HEK293T (cell line): ENCODE data around the gene GRHL1.
"Not testable (repeated sequence)": the region's sequence is repeated elsewhere in the genome, so short reads cannot be mapped to it uniquely, and the experiment has no call there.

ENCODE experiments used
- CTCF ChIA-PET: fragments of 350-600 bp; formaldehyde crosslinking; extraction: SDS; loops from one replicate; lab custom pipeline; 2021; ENCODE audit warnings: antibody characterized with exemption, inconsistent platforms; lab: Yijun Ruan, JAX
- POLR2A ChIA-PET: fragments of 350-600 bp; formaldehyde crosslinking; extraction: SDS; loops from one replicate; lab custom pipeline; 2020; ENCODE audit warnings: antibody characterized with exemption, inconsistent platforms; lab: Yijun Ruan, JAX
- DNase-seq: peaks from one replicate; pipeline ENCODE4 v3.0.0; 2012; ENCODE audit warnings: mixed read lengths; ENCODE audit errors: extremely low spot score
- ARNT ChIP-seq: fragments of 450-650 bp; IDR thresholded peaks from 2 replicates; pipeline ENCODE4 v1.6.1; 2017; ENCODE audit warnings: mild to moderate bottlenecking
- BHLHE40 ChIP-seq: fragments of 450-650 bp; IDR thresholded peaks from 2 replicates; pipeline ENCODE4 v1.6.1; 2016; ENCODE audit warnings: mild to moderate bottlenecking, moderate library complexity, borderline replicate concordance
- CTBP1 ChIP-seq: fragments of 450-650 bp; IDR thresholded peaks from 2 replicates; pipeline ENCODE4 v1.6.1; 2016; ENCODE audit warnings: borderline replicate concordance
- ELF4 ChIP-seq: fragments of 450-650 bp; IDR thresholded peaks from 2 replicates; pipeline ENCODE4 v1.6.1; 2017; ENCODE audit warnings: antibody characterized with exemption
- FOXA1 ChIP-seq: fragments of 450-650 bp; IDR thresholded peaks from 2 replicates; pipeline ENCODE4 v1.6.1; 2016; ENCODE audit warnings: mild to moderate bottlenecking
- FOXK2 ChIP-seq: fragments of 450-650 bp; IDR thresholded peaks from 2 replicates; pipeline ENCODE4 v1.6.1; 2016; ENCODE audit warnings: mild to moderate bottlenecking
- FOXM1 ChIP-seq: fragments of 450-650 bp; IDR thresholded peaks from 2 replicates; pipeline ENCODE4 v1.6.1; 2017; ENCODE audit warnings: mild to moderate bottlenecking, borderline replicate concordance
- HDGF ChIP-seq: fragments of 450-650 bp; IDR thresholded peaks from 2 replicates; pipeline ENCODE4 v1.6.1; 2017; ENCODE audit warnings: antibody characterized with exemption, borderline replicate concordance
- L3MBTL2 ChIP-seq: fragments of 450-650 bp; conservative IDR thresholded peaks from 2 replicates; pipeline ENCODE4 v1.6.1; 2016; ENCODE audit warnings: mild to moderate bottlenecking
- LEF1 ChIP-seq: fragments of 450-650 bp; IDR thresholded peaks from 2 replicates; pipeline ENCODE4 v1.6.1; 2017; ENCODE audit warnings: mild to moderate bottlenecking, borderline replicate concordance
- NFRKB ChIP-seq: fragments of 450-650 bp; IDR thresholded peaks from 2 replicates; pipeline ENCODE4 v1.6.1; 2016; ENCODE audit warnings: mild to moderate bottlenecking, moderate library complexity
- SP1 ChIP-seq: fragments of 450-650 bp; IDR thresholded peaks from 2 replicates; pipeline ENCODE4 v1.6.1; 2017
- SUZ12 ChIP-seq: fragments of 450-650 bp; IDR thresholded peaks from 2 replicates; pipeline ENCODE4 v1.6.1; 2016; ENCODE audit warnings: mild to moderate bottlenecking
- TARDBP ChIP-seq: fragments of 450-650 bp; IDR thresholded peaks from 2 replicates; pipeline ENCODE4 v1.6.1; 2016
- ZNF384 ChIP-seq: fragments of 450-650 bp; IDR thresholded peaks from 2 replicates; pipeline ENCODE4 v1.6.1; 2016
- TF ChIP-seq, protein P1 (sequence below): fragments of 450-650 bp; IDR thresholded peaks from 2 replicates; pipeline ENCODE4 v1.6.1; 2016

The GRHL1 gene

GRCh38 chr2:10008809-10009176 lies 57.3 kb downstream of the GRHL1 start:
- CTCF ChIA-PET: interaction anchor here (0.5 to 1.3 kb wide), 2 partner anchors 17 to 25 kb away, joined by 4 to 5 read pairs; no protein-coding TSS in a partner anchor
- POLR2A ChIA-PET: interaction anchor here (1.2 kb wide), 1 partner anchor 166 kb away, joined by 3 read pairs; the partner anchor contains the start of gene TAF1B
- DNase-seq: no peak
- no peak for TF ChIP-seq CTBP1
- no peak for TF ChIP-seq NFRKB
- no peak for TF ChIP-seq FOXM1
- no peak for TF ChIP-seq TARDBP
- no peak for TF ChIP-seq SP1
- no peak for TF ChIP-seq ZNF384
- no peak for TF ChIP-seq HDGF
- TF ChIP-seq SUZ12: no peak
- no peak for TF ChIP-seq BHLHE40
- no peak for TF ChIP-seq FOXA1
- no peak for TF ChIP-seq L3MBTL2
- no peak for TF ChIP-seq FOXK2
- no peak for TF ChIP-seq ELF4
- TF ChIP-seq, protein P1, sequence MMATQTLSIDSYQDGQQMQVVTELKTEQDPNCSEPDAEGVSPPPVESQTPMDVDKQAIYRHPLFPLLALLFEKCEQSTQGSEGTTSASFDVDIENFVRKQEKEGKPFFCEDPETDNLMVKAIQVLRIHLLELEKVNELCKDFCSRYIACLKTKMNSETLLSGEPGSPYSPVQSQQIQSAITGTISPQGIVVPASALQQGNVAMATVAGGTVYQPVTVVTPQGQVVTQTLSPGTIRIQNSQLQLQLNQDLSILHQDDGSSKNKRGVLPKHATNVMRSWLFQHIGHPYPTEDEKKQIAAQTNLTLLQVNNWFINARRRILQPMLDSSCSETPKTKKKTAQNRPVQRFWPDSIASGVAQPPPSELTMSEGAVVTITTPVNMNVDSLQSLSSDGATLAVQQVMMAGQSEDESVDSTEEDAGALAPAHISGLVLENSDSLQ: no peak
- no peak for TF ChIP-seq LEF1
- TF ChIP-seq ARNT: no peak

- CTCF ChIA-PET: interaction anchor here (0.5 to 1.3 kb wide), 2 partner anchors 16 to 25 kb away, joined by 4 to 5 read pairs; no protein-coding TSS in a partner anchor
- POLR2A ChIA-PET: interaction anchor here (1.2 kb wide), 1 partner anchor 166 kb away, joined by 3 read pairs; the partner anchor contains the start of gene TAF1B
- no peak for TF ChIP-seq ARNT
- no peak for TF ChIP-seq FOXM1
- no peak for TF ChIP-seq HDGF
- TF ChIP-seq SUZ12: no peak
- TF ChIP-seq ELF4: no peak
- no peak for TF ChIP-seq L3MBTL2
- TF ChIP-seq FOXK2: no peak
- TF ChIP-seq, protein P1: no peak
- TF ChIP-seq BHLHE40: no peak
- no peak for TF ChIP-seq SP1
- no peak for TF ChIP-seq FOXA1
- TF ChIP-seq TARDBP: no peak
- no peak for TF ChIP-seq CTBP1
- TF ChIP-seq NFRKB: no peak
- TF ChIP-seq ZNF384: no peak
- DNase-seq: no peak
Observed at GRCh38 chr2:10009271-10009810, 57.8 kb downstream of the GRHL1 start.

GRCh38 chr2:10009811-10010781 lies 58.6 kb downstream of the GRHL1 start:
- ChIA-PET CTCF (no interaction called here), POLR2A (no interaction called here)
- TF ChIP-seq SP1 (no peak), L3MBTL2 (no peak), TARDBP (no peak), BHLHE40 (no peak), FOXK2 (no peak), HDGF (no peak), FOXA1 (no peak), LEF1 (no peak), ARNT (no peak), FOXM1 (no peak), ZNF384 (no peak), SUZ12 (no peak), CTBP1 (no peak), NFRKB (no peak), ELF4 (no peak)
- TF ChIP-seq, protein P1: no peak

DNA sequence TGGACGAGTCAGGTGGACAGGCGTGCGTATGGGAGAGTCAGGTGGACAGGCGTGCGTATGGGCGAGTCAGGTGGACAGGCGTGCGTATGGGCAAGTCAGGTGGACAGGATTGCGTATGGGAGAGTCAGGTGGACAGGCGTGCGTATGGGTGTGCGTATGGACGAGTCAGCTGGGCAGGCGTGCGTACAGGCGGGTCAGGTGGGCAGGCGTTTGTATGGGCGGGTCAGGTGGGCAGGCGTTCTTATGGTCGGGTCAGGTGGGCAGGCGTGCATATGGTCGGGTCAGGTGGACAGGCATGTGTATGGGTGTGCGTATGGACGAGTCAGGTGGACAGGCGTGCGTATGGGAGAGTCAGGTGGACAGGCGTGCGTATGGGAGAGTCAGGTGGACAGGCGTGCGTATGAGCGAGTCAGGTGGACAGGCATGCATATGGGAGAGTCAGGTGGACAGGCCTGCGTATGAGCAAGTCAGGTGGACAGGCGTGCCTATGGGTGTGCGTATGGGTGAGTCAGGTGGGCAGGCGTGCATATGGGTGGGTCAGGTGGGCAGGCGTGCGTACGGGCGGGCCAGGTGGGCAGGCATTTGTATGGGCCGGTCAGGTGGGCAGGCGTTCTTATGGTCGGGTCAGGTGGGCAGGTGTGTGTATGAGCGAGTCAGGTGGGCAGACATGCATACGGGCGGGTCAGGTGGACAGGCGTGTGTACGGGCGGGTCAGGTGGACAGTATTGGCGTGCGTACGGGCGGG lies 59.5 kb downstream of the GRHL1 start:
- POLR2A ChIA-PET, CTCF ChIA-PET, DNase-seq: not testable (repeated sequence)

More at GRCh38 chr2:10009811-10010781, 58.6 kb downstream of the GRHL1 start:
- DNase-seq: no peak

GRCh38 chr2:10011606-10012325 lies 60.3 kb downstream of the GRHL1 start:
- DNase-seq, CTCF ChIA-PET, POLR2A ChIA-PET: not testable (repeated sequence)

- CTCF ChIA-PET, DNase-seq, POLR2A ChIA-PET: not testable (repeated sequence)
Observed at GRCh38 chr2:10012366-10012962, 61.0 kb downstream of the GRHL1 start.
